Upper lobe of left lung (tissue), 4 donors: ENCODE data around the gene PRSS56.

Experiments used
- EP300 ChIP-seq, 4 donors: sonication (generic); formaldehyde crosslinking; IDR thresholded peaks; one replicate each; pipeline ENCODE4 v1.5.1; 2017; ENCODE audit warnings: antibody characterized with exemption in 4 of 4, control low read depth in 2 of 4
- POLR2A ChIP-seq, 4 donors: fragments of 450-650 bp; IDR thresholded peaks; one replicate each; pipeline ENCODE4 v1.5.1; 2016 to 2017; ENCODE audit warnings: antibody characterized with exemption in 4 of 4, mild to moderate bottlenecking in 2 of 4
- TF ChIP-seq, protein P1 (sequence below), 6 experiments: fragments of 450-650 bp in 4 of 6; fragments of 200-600 bp in 2 of 6; sonication (generic) in 2 of 6; IDR thresholded peaks; one replicate each; pipeline ENCODE4 v1.5.1; 2016 to 2019; ENCODE audit warnings: antibody characterized with exemption in 6 of 6

DNA sequence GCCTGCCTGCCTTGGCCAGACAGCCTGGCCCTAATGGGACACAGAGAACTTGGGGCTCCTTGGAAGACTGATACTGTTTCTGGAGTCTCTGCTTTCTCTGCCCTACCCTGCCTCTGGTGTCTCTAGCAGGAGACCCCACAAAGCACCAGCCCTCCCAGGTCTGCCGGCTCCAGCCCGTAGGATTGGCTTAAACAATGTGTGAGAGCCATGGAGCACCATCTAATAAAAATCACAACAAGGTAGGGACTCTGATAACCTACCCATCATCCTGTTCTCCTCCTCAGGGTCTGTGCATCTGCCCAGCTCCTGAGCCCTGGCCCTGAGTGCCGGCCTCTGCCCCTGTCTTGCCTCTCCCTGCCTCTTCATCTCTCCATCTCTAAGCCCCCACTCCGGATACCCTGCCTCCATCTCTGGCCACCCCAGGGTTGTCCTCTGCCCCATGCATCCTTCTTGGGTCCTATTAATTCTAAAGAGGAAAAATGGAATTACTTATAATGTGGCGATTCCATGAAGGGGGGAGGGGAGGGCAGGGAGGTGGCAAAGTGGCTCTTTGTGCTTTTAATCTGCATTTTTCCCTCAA, 31.4 kb upstream of the PRSS56 start:
- TF ChIP-seq, protein P1, sequence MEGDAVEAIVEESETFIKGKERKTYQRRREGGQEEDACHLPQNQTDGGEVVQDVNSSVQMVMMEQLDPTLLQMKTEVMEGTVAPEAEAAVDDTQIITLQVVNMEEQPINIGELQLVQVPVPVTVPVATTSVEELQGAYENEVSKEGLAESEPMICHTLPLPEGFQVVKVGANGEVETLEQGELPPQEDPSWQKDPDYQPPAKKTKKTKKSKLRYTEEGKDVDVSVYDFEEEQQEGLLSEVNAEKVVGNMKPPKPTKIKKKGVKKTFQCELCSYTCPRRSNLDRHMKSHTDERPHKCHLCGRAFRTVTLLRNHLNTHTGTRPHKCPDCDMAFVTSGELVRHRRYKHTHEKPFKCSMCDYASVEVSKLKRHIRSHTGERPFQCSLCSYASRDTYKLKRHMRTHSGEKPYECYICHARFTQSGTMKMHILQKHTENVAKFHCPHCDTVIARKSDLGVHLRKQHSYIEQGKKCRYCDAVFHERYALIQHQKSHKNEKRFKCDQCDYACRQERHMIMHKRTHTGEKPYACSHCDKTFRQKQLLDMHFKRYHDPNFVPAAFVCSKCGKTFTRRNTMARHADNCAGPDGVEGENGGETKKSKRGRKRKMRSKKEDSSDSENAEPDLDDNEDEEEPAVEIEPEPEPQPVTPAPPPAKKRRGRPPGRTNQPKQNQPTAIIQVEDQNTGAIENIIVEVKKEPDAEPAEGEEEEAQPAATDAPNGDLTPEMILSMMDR (IDR thresholded peaks at IDR 0.05): no peak
- TF ChIP-seq POLR2A (IDR thresholded peaks at IDR 0.05): no peak
- TF ChIP-seq EP300 (IDR thresholded peaks at IDR 0.05): no peak
